Sigmoid colon (tissue), 4 donors: ENCODE results near the gene CALCR.

Source experiments
- POLR2A ChIP-seq, 2 donors: fragments of 450-650 bp; IDR thresholded peaks; one replicate each; pipeline ENCODE4 v1.6.1; 2016; ENCODE audit warnings: antibody characterized with exemption in 2 of 2, mild to moderate bottlenecking in 2 of 2, moderate library complexity in 2 of 2
- POLR2AphosphoS5 ChIP-seq, 4 donors: sonication (generic); formaldehyde crosslinking; IDR thresholded peaks; one replicate each; pipeline ENCODE4 v1.6.1; 2017; ENCODE audit warnings: antibody characterized with exemption in 4 of 4
- TF ChIP-seq, protein P1 (sequence below), 4 experiments: fragments of 450-650 bp in 3 of 4; fragments of 200-600 bp in 1 of 4; IDR thresholded peaks; one replicate each; pipeline ENCODE4 v1.5.1; 2016 to 2019; ENCODE audit warnings: antibody characterized with exemption in 4 of 4, mild to moderate bottlenecking in 3 of 4, moderate library complexity in 2 of 4

DNA sequence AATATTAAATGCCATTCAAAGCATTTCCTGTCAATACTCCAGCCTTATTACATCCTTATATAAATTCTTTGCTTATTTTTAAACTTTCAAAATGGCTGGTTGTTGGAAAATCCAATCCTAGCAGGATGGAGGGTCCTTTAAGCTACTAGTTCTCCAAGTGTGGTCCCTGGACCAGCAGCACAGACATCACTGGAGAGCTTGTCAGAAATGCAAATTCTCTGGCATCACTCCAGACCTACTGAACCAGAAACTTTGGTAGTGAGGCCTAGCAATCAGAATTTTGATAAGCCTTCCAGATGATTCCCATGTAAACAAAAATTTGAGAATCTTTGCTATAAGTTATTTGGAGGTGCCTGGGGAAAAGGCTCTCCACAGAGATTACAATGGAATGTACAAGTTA is 43.8 kb downstream of the CALCR start:
- TF ChIP-seq POLR2A (IDR thresholded peaks at IDR 0.05) = no peak
- TF ChIP-seq, protein P1, sequence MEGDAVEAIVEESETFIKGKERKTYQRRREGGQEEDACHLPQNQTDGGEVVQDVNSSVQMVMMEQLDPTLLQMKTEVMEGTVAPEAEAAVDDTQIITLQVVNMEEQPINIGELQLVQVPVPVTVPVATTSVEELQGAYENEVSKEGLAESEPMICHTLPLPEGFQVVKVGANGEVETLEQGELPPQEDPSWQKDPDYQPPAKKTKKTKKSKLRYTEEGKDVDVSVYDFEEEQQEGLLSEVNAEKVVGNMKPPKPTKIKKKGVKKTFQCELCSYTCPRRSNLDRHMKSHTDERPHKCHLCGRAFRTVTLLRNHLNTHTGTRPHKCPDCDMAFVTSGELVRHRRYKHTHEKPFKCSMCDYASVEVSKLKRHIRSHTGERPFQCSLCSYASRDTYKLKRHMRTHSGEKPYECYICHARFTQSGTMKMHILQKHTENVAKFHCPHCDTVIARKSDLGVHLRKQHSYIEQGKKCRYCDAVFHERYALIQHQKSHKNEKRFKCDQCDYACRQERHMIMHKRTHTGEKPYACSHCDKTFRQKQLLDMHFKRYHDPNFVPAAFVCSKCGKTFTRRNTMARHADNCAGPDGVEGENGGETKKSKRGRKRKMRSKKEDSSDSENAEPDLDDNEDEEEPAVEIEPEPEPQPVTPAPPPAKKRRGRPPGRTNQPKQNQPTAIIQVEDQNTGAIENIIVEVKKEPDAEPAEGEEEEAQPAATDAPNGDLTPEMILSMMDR (IDR thresholded peaks at IDR 0.05) = no peak
- TF ChIP-seq POLR2AphosphoS5 (IDR thresholded peaks at IDR 0.05) = no peak
